Epithelial cell of esophagus (primary cell): ENCODE results near the gene RPS14.

Experiments
- DNase-seq: peaks from one replicate; pipeline ENCODE4 v3.0.0; 2010; ENCODE audit warnings: low read depth
- H3K4me3 ChIP-seq: 2 replicates; pipeline ENCODE4 v1.5.1; 2011; ENCODE audit warnings: mild to moderate bottlenecking, low read length, control low read depth
- TF ChIP-seq, protein P1 (sequence below): IDR thresholded peaks from 2 replicates; pipeline ENCODE4 v1.5.1; 2011; ENCODE audit warnings: low read depth, mild to moderate bottlenecking, low read length, control low read depth, inconsistent platforms; ENCODE audit not compliant: insufficient read depth; ENCODE audit errors: missing control alignments

RPS14 gene

DNA sequence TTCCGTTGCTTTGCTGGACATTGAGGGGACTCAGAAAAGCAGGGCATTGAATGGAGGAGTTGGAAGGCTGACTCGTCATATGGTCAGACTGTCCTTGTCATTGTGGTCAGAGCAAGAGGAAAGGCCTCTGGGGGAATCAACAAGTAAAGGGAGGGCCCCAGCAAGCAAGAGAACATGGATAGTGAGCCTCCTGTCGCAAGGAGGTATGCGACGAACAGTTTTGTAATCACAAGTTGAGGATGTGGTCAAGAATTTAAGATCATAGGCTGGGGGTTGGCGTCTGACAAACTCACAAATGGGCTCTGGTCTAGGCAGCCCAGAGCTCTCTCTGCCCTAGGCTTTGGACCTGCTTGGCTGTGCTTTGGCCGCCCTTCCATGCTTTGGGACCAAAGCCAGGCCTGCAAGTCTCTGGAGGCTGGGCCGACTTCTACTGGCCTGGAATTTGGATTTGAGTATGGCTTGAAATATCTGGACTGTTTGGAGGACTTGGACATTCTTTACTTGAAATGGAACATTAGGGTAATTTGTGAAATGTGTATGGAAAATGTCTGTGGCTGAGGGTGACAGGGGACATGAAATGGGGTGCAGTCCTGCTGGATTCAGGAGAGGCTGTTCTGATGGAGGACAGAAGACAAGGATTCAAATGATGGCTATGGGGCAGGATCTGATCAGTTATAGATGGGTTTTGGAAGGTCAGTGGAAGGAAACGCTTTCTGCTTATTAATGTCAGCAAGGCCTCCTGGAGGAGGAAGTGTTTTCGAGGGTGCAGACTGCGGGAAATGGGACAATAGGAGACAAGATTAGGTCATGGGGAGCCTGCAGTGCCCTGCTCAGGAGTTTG lies 39.2 kb upstream of the RPS14 start:
- H3K4me3 ChIP-seq = peak overlapping the region; percentile 77
- TF ChIP-seq, protein P1, sequence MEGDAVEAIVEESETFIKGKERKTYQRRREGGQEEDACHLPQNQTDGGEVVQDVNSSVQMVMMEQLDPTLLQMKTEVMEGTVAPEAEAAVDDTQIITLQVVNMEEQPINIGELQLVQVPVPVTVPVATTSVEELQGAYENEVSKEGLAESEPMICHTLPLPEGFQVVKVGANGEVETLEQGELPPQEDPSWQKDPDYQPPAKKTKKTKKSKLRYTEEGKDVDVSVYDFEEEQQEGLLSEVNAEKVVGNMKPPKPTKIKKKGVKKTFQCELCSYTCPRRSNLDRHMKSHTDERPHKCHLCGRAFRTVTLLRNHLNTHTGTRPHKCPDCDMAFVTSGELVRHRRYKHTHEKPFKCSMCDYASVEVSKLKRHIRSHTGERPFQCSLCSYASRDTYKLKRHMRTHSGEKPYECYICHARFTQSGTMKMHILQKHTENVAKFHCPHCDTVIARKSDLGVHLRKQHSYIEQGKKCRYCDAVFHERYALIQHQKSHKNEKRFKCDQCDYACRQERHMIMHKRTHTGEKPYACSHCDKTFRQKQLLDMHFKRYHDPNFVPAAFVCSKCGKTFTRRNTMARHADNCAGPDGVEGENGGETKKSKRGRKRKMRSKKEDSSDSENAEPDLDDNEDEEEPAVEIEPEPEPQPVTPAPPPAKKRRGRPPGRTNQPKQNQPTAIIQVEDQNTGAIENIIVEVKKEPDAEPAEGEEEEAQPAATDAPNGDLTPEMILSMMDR = no peak
- DNase-seq = no peak

GRCh38 chr5:150487199-150488061 lies 37.9 kb upstream of the RPS14 start:
- TF ChIP-seq, protein P1 = no peak
- DNase-seq = peak; percentile 72
- H3K4me3 ChIP-seq = peak overlapping the region; percentile 77

DNA sequence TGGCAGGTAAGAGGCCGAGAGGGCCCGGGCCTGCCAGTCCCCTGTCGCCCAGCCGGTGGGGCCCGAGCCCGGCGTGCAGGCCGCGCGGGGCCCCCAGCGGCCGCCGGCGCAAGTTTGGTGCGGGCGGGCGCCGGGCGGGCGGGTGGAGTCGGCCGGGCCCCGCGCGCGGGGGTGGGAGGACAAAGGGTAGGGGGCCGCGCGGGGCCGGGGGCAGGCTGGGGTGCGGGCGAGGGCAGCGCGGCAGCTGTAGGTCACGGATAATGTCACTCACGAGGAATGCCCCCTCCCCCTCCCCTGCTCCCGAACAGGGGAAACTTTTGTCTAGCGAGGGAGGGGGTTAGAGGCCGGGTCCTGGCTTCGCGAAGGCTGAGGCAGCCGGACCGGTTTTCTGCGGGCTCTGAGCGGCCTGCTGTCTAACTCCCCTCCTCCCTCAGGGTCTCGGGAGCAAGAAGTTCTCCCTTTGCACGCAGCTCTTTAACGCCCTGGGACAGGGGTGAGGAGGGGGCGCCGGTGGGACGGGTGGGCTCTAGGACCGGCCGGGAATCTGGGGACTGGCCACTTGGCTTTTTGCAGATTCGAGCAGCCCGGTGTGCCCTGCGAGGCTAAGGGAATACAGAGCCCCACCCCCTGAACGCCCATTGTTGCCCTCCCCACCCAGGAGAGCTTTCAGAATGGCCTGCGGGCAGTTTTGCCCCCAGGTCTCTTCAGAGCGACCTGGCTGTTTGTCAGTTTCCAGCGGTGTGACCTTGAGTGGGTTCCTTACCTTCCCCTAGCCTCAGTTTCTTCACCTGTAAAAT lies 37.1 kb upstream of the RPS14 start:
- peak; percentile 71 for DNase-seq
- TF ChIP-seq, protein P1 = no peak
- peak overlapping the region; percentile 77 for H3K4me3 ChIP-seq

GRCh38 chr5:150485693-150486401 lies 36.3 kb upstream of the RPS14 start:
- peak overlapping the region; percentile 72 for H3K4me3 ChIP-seq
- TF ChIP-seq, protein P1 = no peak
- no peak for DNase-seq

GRCh38 chr5:150484964-150485692 lies 35.6 kb upstream of the RPS14 start:
- H3K4me3 ChIP-seq = peak overlapping the region; percentile 72
- TF ChIP-seq, protein P1 = no peak
- no peak for DNase-seq

DNA sequence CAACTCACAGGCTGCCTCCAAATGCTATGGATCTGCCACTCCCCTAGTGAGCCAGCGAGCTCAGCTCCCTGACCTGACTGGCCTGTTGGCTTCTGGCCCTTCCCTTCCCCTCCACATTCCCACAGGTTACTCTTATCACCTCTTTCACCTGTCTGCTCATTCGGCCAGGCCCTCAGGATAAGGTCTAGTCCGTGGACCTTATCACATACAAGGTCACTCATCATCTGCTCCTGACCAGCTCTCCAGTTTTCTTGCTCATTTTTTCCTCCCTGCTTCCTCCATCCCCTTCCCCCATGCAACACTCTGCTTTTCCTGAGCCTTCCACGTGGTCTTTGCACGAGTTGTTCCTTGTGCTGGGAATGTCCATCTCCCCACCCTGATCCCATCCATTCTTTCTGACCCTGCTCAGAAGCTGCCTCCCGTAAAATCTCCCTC lies 32.5 kb upstream of the RPS14 start:
- no peak for DNase-seq
- TF ChIP-seq, protein P1 = no peak

More for the DNA sequence above, 32.5 kb upstream of the RPS14 start:
- no peak overlapping the region for H3K4me3 ChIP-seq
